Ascending aorta (tissue), 2 donors: ENCODE measurements around the gene UGT1A5. TPM values are rescaled to one million over a fixed set of nuclear protein-coding genes. Genes with fewer than 3 reads are reported as not detected.

Experiments
- DNase-seq, 2 donors: peaks; one replicate each; pipeline ENCODE4 v3.0.0-alpha.2; 2019; ENCODE audit warnings: low spot score in 2 of 2
- H3K27ac ChIP-seq, 2 donors: fragments of 200-600 bp; sonication (generic); one replicate each; pipeline ENCODE4 v1.5.1; 2016 to 2017; ENCODE audit warnings: mild to moderate bottlenecking in 1 of 2
- H3K27me3 ChIP-seq: fragments of 200-600 bp; sonication (generic); one replicate; pipeline ENCODE4 v1.5.1; 2017
- H3K36me3 ChIP-seq, 2 donors: fragments of 200-600 bp; sonication (generic); one replicate each; pipeline ENCODE4 v1.5.1; 2016
- H3K4me1 ChIP-seq, 2 donors: fragments of 200-600 bp; sonication (generic); one replicate each; pipeline ENCODE4 v1.5.1; 2016 to 2017; ENCODE audit warnings: mild to moderate bottlenecking in 1 of 2
- H3K4me3 ChIP-seq, 2 donors: fragments of 200-600 bp; sonication (generic); one replicate each; pipeline ENCODE4 v1.5.1; 2016 to 2017; ENCODE audit warnings: mild to moderate bottlenecking in 1 of 2
- H3K9me3 ChIP-seq, 2 donors: fragments of 200-600 bp; sonication (generic); one replicate each; pipeline ENCODE4 v1.5.1; 2016
- intact Hi-C: fragments of 100-400 bp; cut with DNase I; formaldehyde crosslinking; loops from one replicate; pipeline ENCODE4 v1.15.1; 2023
- total RNA-seq: library from RNA; depleted of rRNA; stranded (reverse); fragments of >200 nt; gene quantifications from one replicate; pipeline ENCODE4 v1.1.0, GENCODE V29; 2016
- TF ChIP-seq, protein P1 (sequence below), 3 experiments: fragments of 200-600 bp in 2 of 3; fragments of 450-650 bp in 1 of 3; sonication (generic) in 2 of 3; IDR thresholded peaks; one replicate each; pipeline ENCODE4 v1.5.1; 2016 to 2019; ENCODE audit warnings: antibody characterized with exemption in 3 of 3, mild to moderate bottlenecking in 1 of 3, moderate library complexity in 1 of 3

The UGT1A5 gene
- total RNA-seq, 1 donor from 2014 or later = not detected

- Histone ChIP-seq H3K36me3 (no peaks in the 10 kb centered on the region), H3K9me3 (no peaks in the 10 kb centered on the region), H3K4me1 (no peaks in the 10 kb centered on the region), H3K27ac (no peak overlapping the region), H3K4me3 (no peak overlapping the region), H3K27me3 (no peaks in the 10 kb centered on the region)
- intact Hi-C loops = no loop called here
- TF ChIP-seq, protein P1, sequence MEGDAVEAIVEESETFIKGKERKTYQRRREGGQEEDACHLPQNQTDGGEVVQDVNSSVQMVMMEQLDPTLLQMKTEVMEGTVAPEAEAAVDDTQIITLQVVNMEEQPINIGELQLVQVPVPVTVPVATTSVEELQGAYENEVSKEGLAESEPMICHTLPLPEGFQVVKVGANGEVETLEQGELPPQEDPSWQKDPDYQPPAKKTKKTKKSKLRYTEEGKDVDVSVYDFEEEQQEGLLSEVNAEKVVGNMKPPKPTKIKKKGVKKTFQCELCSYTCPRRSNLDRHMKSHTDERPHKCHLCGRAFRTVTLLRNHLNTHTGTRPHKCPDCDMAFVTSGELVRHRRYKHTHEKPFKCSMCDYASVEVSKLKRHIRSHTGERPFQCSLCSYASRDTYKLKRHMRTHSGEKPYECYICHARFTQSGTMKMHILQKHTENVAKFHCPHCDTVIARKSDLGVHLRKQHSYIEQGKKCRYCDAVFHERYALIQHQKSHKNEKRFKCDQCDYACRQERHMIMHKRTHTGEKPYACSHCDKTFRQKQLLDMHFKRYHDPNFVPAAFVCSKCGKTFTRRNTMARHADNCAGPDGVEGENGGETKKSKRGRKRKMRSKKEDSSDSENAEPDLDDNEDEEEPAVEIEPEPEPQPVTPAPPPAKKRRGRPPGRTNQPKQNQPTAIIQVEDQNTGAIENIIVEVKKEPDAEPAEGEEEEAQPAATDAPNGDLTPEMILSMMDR (IDR thresholded peaks at IDR 0.05) = no peak
- DNase-seq = no peak
Measured at GRCh38 chr2:233822101-233822771, 109.5 kb downstream of the UGT1A5 start.

Other genes with a start within 250 kb of the UGT1A5 start
- gene USP40, start 146.1 kb upstream of the UGT1A5 start, total RNA-seq = 42.7 TPM
- not detected for gene UGT1A8, start 95.3 kb upstream of the UGT1A5 start, total RNA-seq
- not detected for gene UGT1A10, start 76.5 kb upstream of the UGT1A5 start, total RNA-seq
- gene UGT1A9, start 41.0 kb upstream of the UGT1A5 start, total RNA-seq = not detected
- gene UGT1A7, start 31.0 kb upstream of the UGT1A5 start, total RNA-seq = not detected
- 10.6 TPM for gene UGT1A6, start 20.0 kb upstream of the UGT1A5 start, total RNA-seq
- gene UGT1A4, start 5.8 kb downstream of the UGT1A5 start, total RNA-seq = not detected
- not detected for gene UGT1A3, start 16.1 kb downstream of the UGT1A5 start, total RNA-seq
- gene UGT1A1, start 47.4 kb downstream of the UGT1A5 start, total RNA-seq = not detected
- not detected for gene MROH2A, start 65.4 kb downstream of the UGT1A5 start, total RNA-seq
- not detected for gene HJURP, start 141.6 kb downstream of the UGT1A5 start, total RNA-seq
- gene TRPM8, start 204.5 kb downstream of the UGT1A5 start, total RNA-seq = not detected